ENCODE measurements around the gene TNS3.

Gene TNS3

DNA sequence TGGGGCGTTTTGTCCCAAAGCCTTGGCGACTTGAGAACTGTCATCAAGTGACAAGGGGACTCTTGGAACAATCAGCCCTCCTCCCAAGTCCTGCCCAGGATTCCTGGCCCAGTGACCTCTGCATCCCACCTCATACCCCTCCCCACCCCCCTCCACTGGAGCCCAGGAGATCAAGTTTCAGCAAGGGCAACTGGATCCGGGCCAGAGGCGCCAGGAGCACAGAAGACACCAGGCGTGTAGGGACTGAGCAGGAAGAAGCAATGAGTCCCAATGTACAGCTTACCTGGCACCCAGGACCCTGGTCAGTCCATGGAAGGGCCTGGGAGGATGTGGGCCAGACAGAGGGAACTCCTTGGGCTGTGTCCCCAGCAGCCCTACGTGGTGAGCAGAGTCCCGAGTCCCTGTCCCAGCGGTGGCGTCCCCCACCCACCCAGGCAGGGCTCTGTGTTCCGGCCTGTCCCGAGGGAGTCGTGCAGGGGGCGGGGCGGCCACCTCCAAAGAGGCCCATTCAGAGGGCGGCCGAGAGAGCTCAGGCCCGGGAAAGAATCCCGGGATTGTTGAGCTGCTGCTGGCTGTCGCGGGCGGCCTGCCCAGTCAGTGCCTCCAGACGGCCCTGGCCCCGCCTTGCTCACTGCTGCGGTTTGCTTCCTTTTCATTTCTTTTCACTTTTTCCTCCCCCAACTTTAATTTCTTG lies 254.1 kb downstream of the TNS3 start:
- no peaks in the 10 kb centered on the region for H3F3A ChIP-seq (ENCODE audit: control insufficient read depth, insufficient read depth)
- no peaks in the 10 kb centered on the region for H3K4me1 ChIP-seq (ENCODE audit: control insufficient read depth, low read length)
- no peaks in the 10 kb centered on the region for H3K36me3 ChIP-seq (ENCODE audit: control insufficient read depth, low read length)
- H3K9me2 ChIP-seq (replicated peaks; ENCODE audit: control insufficient read depth, low read length) = no peaks in the 10 kb centered on the region
- TF ChIP-seq EZH2phosphoT487 (IDR thresholded peaks at IDR 0.05; ENCODE audit: borderline replicate concordance, low read length) = no peak
- TF ChIP-seq, protein P1, sequence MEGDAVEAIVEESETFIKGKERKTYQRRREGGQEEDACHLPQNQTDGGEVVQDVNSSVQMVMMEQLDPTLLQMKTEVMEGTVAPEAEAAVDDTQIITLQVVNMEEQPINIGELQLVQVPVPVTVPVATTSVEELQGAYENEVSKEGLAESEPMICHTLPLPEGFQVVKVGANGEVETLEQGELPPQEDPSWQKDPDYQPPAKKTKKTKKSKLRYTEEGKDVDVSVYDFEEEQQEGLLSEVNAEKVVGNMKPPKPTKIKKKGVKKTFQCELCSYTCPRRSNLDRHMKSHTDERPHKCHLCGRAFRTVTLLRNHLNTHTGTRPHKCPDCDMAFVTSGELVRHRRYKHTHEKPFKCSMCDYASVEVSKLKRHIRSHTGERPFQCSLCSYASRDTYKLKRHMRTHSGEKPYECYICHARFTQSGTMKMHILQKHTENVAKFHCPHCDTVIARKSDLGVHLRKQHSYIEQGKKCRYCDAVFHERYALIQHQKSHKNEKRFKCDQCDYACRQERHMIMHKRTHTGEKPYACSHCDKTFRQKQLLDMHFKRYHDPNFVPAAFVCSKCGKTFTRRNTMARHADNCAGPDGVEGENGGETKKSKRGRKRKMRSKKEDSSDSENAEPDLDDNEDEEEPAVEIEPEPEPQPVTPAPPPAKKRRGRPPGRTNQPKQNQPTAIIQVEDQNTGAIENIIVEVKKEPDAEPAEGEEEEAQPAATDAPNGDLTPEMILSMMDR (IDR thresholded peaks at IDR 0.05; ENCODE audit: low read depth, low read length, poor library complexity, severe bottlenecking) = no peak
- no peak overlapping the region for H3K4me3 ChIP-seq (ENCODE audit: low read length)
- no peak overlapping the region for H3K4me2 ChIP-seq (ENCODE audit: low read length)
- no peaks in the 10 kb centered on the region for H3K79me2 ChIP-seq (ENCODE audit: control insufficient read depth, low read length)
- no peaks in the 10 kb centered on the region for H3K27me3 ChIP-seq (ENCODE audit: control insufficient read depth, low read length)
- no peaks in the 10 kb centered on the region for H4K20me1 ChIP-seq (ENCODE audit: control insufficient read depth, insufficient read depth, low read depth, low read length)
- no peak overlapping the region for H3K27ac ChIP-seq (ENCODE audit: low read depth, low read length)
- H3K9me3 ChIP-seq (ENCODE audit: control insufficient read depth, insufficient read depth, low read length) = no peaks in the 10 kb centered on the region

DNA sequence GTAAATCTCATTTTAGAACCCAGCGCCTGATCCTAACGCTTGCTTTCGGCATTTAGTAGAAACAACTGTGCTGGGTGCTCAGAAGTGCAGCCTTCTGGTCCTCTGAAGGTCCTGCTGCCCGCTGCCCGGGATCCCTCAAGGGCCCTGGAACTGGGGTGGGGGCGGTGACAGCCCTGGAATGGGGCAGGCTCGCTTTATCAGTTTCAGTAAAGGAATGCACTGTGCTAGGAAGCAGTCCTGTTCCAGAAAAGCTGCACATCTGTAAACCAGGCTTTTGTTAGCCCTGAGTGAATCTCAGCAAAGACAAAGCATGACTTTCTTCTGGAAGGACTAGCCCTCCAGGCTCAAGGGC lies 254.6 kb downstream of the TNS3 start:
- H3K27ac ChIP-seq (ENCODE audit: low read depth, low read length) = no peak overlapping the region
- no peaks in the 10 kb centered on the region for H4K20me1 ChIP-seq (ENCODE audit: control insufficient read depth, insufficient read depth, low read depth, low read length)
- no peaks in the 10 kb centered on the region for H3K27me3 ChIP-seq (ENCODE audit: control insufficient read depth, low read length)
- H3F3A ChIP-seq (ENCODE audit: control insufficient read depth, insufficient read depth) = no peaks in the 10 kb centered on the region
- no peak overlapping the region for H3K4me3 ChIP-seq (ENCODE audit: low read length)
- H3K9me3 ChIP-seq (ENCODE audit: control insufficient read depth, insufficient read depth, low read length) = no peaks in the 10 kb centered on the region
- no peaks in the 10 kb centered on the region for H3K36me3 ChIP-seq (ENCODE audit: control insufficient read depth, low read length)
- TF ChIP-seq EZH2phosphoT487 (IDR thresholded peaks at IDR 0.05; ENCODE audit: borderline replicate concordance, low read length) = no peak
- TF ChIP-seq, protein P1 (IDR thresholded peaks at IDR 0.05; ENCODE audit: low read depth, low read length, poor library complexity, severe bottlenecking) = no peak
- no peaks in the 10 kb centered on the region for H3K4me1 ChIP-seq (ENCODE audit: control insufficient read depth, low read length)
- H3K9me2 ChIP-seq (replicated peaks; ENCODE audit: control insufficient read depth, low read length) = no peaks in the 10 kb centered on the region
- H3K79me2 ChIP-seq (ENCODE audit: control insufficient read depth, low read length) = no peaks in the 10 kb centered on the region
- no peak overlapping the region for H3K4me2 ChIP-seq (ENCODE audit: low read length)

DNA sequence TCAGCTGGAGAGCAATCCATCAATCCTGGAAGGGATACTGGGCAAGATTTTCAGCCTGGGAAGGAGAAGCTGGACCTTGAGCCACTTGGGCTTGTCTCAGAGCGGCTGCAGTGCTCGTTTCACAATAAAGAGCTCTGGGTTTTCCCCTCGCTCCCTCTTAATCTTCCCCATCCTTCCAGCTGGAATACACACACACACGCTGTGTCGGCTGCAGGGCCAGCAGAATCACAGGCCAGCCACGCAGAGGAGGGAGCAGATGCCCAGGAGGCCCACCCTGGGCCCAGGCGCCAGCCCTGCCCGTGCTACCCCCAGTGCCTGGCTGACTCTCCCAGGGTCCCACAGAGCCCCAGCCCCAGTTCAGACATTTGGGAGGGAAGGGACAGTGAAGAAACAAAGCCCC lies 255.1 kb downstream of the TNS3 start:
- H3K9me2 ChIP-seq (replicated peaks; ENCODE audit: control insufficient read depth, low read length) = no peaks in the 10 kb centered on the region
- TF ChIP-seq, protein P1 (IDR thresholded peaks at IDR 0.05; ENCODE audit: low read depth, low read length, poor library complexity, severe bottlenecking) = no peak
- no peak for TF ChIP-seq EZH2phosphoT487 (IDR thresholded peaks at IDR 0.05; ENCODE audit: borderline replicate concordance, low read length)
- H3K4me3 ChIP-seq (ENCODE audit: low read length) = no peak overlapping the region
- H3K27me3 ChIP-seq (ENCODE audit: control insufficient read depth, low read length) = no peaks in the 10 kb centered on the region
- no peaks in the 10 kb centered on the region for H3K79me2 ChIP-seq (ENCODE audit: control insufficient read depth, low read length)
- no peaks in the 10 kb centered on the region for H4K20me1 ChIP-seq (ENCODE audit: control insufficient read depth, insufficient read depth, low read depth, low read length)
- no peak overlapping the region for H3K4me2 ChIP-seq (ENCODE audit: low read length)
- H3K4me1 ChIP-seq (ENCODE audit: control insufficient read depth, low read length) = no peaks in the 10 kb centered on the region
- no peaks in the 10 kb centered on the region for H3K9me3 ChIP-seq (ENCODE audit: control insufficient read depth, insufficient read depth, low read length)
- H3F3A ChIP-seq (ENCODE audit: control insufficient read depth, insufficient read depth) = no peaks in the 10 kb centered on the region
- H3K36me3 ChIP-seq (ENCODE audit: control insufficient read depth, low read length) = no peaks in the 10 kb centered on the region
- no peak overlapping the region for H3K27ac ChIP-seq (ENCODE audit: low read depth, low read length)

Measured in DOHH2 (cell line).